GM18907 (cell line): ENCODE data around the gene TXN.
A peak's percentile ranks its signal among the peaks of the same experiment; 100 is the strongest.

Source experiments
- ATAC-seq: cut with Tn5 transposase; IDR thresholded peaks from one replicate; pipeline ENCODE4 v1.9.1; 2021; ENCODE audit warnings: mild to moderate bottlenecking, moderate library complexity; ENCODE audit not compliant: unreplicated experiment

TXN gene

GRCh38 chr9:110256380-110257096 is at the start of gene TXN:
Gene TXN, minus strand, starts transcription at chr9:110256507. Its CDS starts 72 bp downstream, at chr9:110256435.
- ATAC-seq = peak; percentile 77

GRCh38 chr9:110303133-110303532 is 46.8 kb upstream of the TXN start:
- ATAC-seq = no peak

- no peak for ATAC-seq
Measured at GRCh38 chr9:110298043-110298605, 41.8 kb upstream of the TXN start.

- no peak for ATAC-seq
Measured at GRCh38 chr9:110293248-110293647, 36.9 kb upstream of the TXN start.

- no peak for ATAC-seq
Measured at GRCh38 chr9:110291921-110292557, 35.7 kb upstream of the TXN start.

GRCh38 chr9:110290001-110290400 is 33.7 kb upstream of the TXN start:
- ATAC-seq = no peak

GRCh38 chr9:110288503-110288902 is 32.2 kb upstream of the TXN start:
- ATAC-seq = no peak

- no peak for ATAC-seq
Measured at GRCh38 chr9:110287289-110287680, 31.0 kb upstream of the TXN start.

- ATAC-seq = no peak
Measured at GRCh38 chr9:110284211-110284844, 28.0 kb upstream of the TXN start.

- ATAC-seq = peak; percentile 71
Measured at GRCh38 chr9:110283751-110284150, 27.4 kb upstream of the TXN start.

GRCh38 chr9:110282739-110283081 is 26.4 kb upstream of the TXN start:
- no peak for ATAC-seq

GRCh38 chr9:110282018-110282738 is 25.9 kb upstream of the TXN start:
- no peak for ATAC-seq

GRCh38 chr9:110278080-110278707 is 21.9 kb upstream of the TXN start:
- ATAC-seq = no peak

- no peak for ATAC-seq
Measured at GRCh38 chr9:110276781-110277180, 20.5 kb upstream of the TXN start.

GRCh38 chr9:110270211-110270995 is 14.1 kb upstream of the TXN start:
- no peak for ATAC-seq

GRCh38 chr9:110266795-110267194 is 10.5 kb upstream of the TXN start:
- ATAC-seq = no peak

GRCh38 chr9:110261632-110262031 is 5.3 kb upstream of the TXN start:
- ATAC-seq = no peak

- no peak for ATAC-seq
Measured at GRCh38 chr9:110260911-110261310, 4.6 kb upstream of the TXN start.

GRCh38 chr9:110259566-110259965 is 3.3 kb upstream of the TXN start:
- ATAC-seq = no peak

- no peak for ATAC-seq
Measured at GRCh38 chr9:110258690-110259091, 2.4 kb upstream of the TXN start.
